ENCODE data around the gene GPRC5B.

Gene GPRC5B

DNA sequence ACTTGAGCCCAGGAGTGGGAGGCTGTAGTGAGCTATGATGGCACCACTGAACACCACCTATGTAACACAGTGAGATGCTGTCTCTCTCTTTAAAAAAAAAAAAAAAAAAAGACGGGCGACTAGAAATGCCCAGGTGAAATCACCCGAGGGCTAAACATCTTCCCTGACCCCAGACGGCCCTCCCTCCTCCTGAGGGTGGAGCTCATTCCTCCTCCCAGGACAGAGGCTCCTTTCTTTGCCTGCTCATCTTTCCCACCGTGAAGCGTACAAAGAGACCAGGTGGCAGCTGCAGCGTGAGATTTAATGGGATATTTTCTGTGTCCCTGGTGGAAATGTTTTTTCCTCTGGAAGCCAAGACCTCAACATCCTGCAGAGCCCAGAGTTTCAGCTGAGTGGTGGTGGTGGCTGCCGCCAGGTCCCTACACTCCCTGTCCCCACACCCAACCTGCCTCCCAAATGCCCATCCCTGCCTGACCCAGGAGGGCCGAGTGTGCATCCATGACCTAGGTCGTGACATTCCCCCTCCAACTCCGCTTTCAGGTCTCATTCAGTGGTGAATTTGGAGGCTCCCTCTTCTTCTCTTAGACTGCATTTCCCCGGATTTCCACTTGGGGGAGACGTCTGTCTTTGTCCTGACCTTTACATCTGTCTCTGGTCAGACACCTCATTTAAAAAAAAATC, 14.4 kb upstream of the GPRC5B start:
- H3K36me3 ChIP-seq (ENCODE audit: control insufficient read depth in 1 of 2, insufficient read depth in 2 of 2, low read length in 2 of 2), result no peaks in the 10 kb centered on the region
- no peak overlapping the region for H3K27ac ChIP-seq (ENCODE audit: low read depth, low read length)
- no peaks in the 10 kb centered on the region for H3K9me3 ChIP-seq (ENCODE audit: control insufficient read depth in 1 of 2, low read length in 2 of 2)
- no peak overlapping the region for H3K9ac ChIP-seq (ENCODE audit: low read depth in 1 of 2, low read length in 2 of 2)
- H3K4me1 ChIP-seq (ENCODE audit: control insufficient read depth in 1 of 2, insufficient read depth in 2 of 2, low read length in 2 of 2), result no peaks in the 10 kb centered on the region
- no peak overlapping the region for H3K4me3 ChIP-seq (ENCODE audit: low read depth in 1 of 2, low read length in 2 of 2)
- no peaks in the 10 kb centered on the region for H3K27me3 ChIP-seq (ENCODE audit: control insufficient read depth in 1 of 2, insufficient read depth in 2 of 2, low read length in 2 of 2)

DNA sequence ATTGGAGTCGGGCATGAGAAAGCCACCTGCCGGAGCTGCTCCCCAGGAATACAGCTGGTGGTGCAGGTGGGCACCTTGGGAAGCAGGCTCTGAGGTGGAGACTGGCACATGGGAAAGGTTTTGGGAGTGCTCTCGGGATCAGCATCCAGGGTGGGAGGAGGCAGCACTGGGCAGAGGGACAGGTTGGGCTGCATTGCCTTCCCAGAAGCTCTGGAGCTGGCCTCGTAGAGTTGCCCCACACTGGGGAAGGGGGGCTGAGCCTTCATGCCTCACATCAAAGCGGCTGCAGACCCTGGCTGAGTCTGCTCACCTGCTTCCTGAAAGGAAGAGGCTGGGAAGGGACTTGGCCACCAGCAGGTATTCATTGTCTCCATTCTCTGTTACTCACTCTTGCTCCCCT, 13.5 kb upstream of the GPRC5B start:
- H3K27me3 ChIP-seq (ENCODE audit: control insufficient read depth in 1 of 2, insufficient read depth in 2 of 2, low read length in 2 of 2), result no peaks in the 10 kb centered on the region
- no peaks in the 10 kb centered on the region for H3K9me3 ChIP-seq (ENCODE audit: control insufficient read depth in 1 of 2, low read length in 2 of 2)
- H3K27ac ChIP-seq (ENCODE audit: low read depth, low read length), result no peak overlapping the region
- no peak overlapping the region for H3K4me3 ChIP-seq (ENCODE audit: low read depth in 1 of 2, low read length in 2 of 2)
- no peak overlapping the region for H3K9ac ChIP-seq (ENCODE audit: low read depth in 1 of 2, low read length in 2 of 2)
- H3K4me1 ChIP-seq (ENCODE audit: control insufficient read depth in 1 of 2, insufficient read depth in 2 of 2, low read length in 2 of 2), result no peaks in the 10 kb centered on the region
- no peaks in the 10 kb centered on the region for H3K36me3 ChIP-seq (ENCODE audit: control insufficient read depth in 1 of 2, insufficient read depth in 2 of 2, low read length in 2 of 2)

DNA sequence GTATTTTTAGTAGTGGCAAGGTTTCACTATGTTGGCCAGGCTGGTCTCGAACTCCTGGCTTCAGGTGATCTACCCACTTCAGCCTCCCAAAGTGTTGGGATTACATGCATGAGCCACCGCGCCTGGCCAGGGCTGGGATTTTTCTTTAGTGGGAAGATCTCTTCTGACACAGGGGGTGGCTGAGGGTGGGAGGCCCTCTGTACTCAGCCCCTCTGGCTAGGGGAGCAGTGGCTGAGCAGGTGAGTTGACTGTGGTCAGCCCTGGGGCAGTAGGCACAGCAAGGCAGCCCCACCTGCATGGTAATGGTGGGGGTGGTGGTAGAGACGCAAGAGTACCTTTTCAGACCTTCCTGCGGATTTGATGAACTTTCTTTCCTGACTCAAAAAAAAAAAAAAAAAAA, 12.3 kb upstream of the GPRC5B start:
- no peaks in the 10 kb centered on the region for H3K9me3 ChIP-seq (ENCODE audit: control insufficient read depth in 1 of 2, low read length in 2 of 2)
- H3K4me1 ChIP-seq (ENCODE audit: control insufficient read depth in 1 of 2, insufficient read depth in 2 of 2, low read length in 2 of 2), result no peaks in the 10 kb centered on the region
- H3K27me3 ChIP-seq (ENCODE audit: control insufficient read depth in 1 of 2, insufficient read depth in 2 of 2, low read length in 2 of 2), result peaks cover 0 to 4% of the 10 kb centered on the region in 2 donors
- no peak overlapping the region for H3K9ac ChIP-seq (ENCODE audit: low read depth in 1 of 2, low read length in 2 of 2)
- no peak overlapping the region for H3K4me3 ChIP-seq (ENCODE audit: low read depth in 1 of 2, low read length in 2 of 2)
- no peaks in the 10 kb centered on the region for H3K36me3 ChIP-seq (ENCODE audit: control insufficient read depth in 1 of 2, insufficient read depth in 2 of 2, low read length in 2 of 2)
- no peak overlapping the region for H3K27ac ChIP-seq (ENCODE audit: low read depth, low read length)

DNA sequence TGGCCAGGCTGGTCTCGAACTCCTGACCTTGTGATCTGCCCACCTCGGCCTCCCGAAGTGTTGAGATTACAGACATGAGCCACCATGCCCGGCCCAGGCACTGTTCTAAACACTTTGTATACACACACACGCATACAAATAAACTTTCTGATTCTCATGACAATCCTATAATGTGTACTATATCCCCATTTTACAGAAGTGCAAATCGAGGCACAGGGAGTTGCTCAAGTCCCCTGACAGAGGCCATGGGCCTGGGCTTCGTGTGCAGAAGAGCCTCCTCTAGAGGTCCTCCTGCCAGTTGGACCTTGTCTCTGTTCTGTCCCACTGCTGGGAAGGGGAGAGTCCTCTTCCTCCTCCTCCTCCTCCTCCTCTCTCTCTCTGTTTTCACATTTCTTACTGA, 9.9 kb upstream of the GPRC5B start:
- H3K27ac ChIP-seq (ENCODE audit: low read depth, low read length), result no peak overlapping the region
- no peak overlapping the region for H3K9ac ChIP-seq (ENCODE audit: low read depth in 1 of 2, low read length in 2 of 2)
- H3K36me3 ChIP-seq (ENCODE audit: control insufficient read depth in 1 of 2, insufficient read depth in 2 of 2, low read length in 2 of 2), result no peaks in the 10 kb centered on the region
- no peaks in the 10 kb centered on the region for H3K4me1 ChIP-seq (ENCODE audit: control insufficient read depth in 1 of 2, insufficient read depth in 2 of 2, low read length in 2 of 2)
- H3K9me3 ChIP-seq (ENCODE audit: control insufficient read depth in 1 of 2, low read length in 2 of 2), result no peaks in the 10 kb centered on the region
- H3K4me3 ChIP-seq (ENCODE audit: low read depth in 1 of 2, low read length in 2 of 2), result no peak overlapping the region
- peaks cover 0 to 4% of the 10 kb centered on the region in 2 donors for H3K27me3 ChIP-seq (ENCODE audit: control insufficient read depth in 1 of 2, insufficient read depth in 2 of 2, low read length in 2 of 2)

DNA sequence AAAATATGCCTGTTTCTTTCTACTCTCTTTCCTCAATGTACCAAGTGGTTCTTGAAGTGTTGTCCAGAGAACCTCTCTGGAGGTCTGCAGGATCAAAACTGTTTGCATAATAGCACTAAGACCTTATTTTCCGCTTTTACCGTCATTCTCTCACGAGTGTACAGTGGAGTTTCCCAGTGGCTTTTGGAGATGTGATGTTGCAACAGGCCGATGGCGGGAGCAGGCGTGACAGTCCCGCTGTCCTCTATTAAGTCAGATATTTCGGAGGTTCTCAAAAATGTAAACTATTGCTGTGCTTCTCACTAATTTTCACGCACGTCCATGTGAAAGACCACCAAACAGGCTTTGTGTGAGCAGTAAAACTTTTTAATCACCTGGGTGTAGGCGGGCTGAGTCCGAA, 8.3 kb upstream of the GPRC5B start:
- peaks cover 0 to 4% of the 10 kb centered on the region in 2 donors for H3K27me3 ChIP-seq (ENCODE audit: control insufficient read depth in 1 of 2, insufficient read depth in 2 of 2, low read length in 2 of 2)
- no peaks in the 10 kb centered on the region for H3K36me3 ChIP-seq (ENCODE audit: control insufficient read depth in 1 of 2, insufficient read depth in 2 of 2, low read length in 2 of 2)
- no peak overlapping the region for H3K4me3 ChIP-seq (ENCODE audit: low read depth in 1 of 2, low read length in 2 of 2)
- no peaks in the 10 kb centered on the region for H3K4me1 ChIP-seq (ENCODE audit: control insufficient read depth in 1 of 2, insufficient read depth in 2 of 2, low read length in 2 of 2)
- H3K27ac ChIP-seq (ENCODE audit: low read depth, low read length), result no peak overlapping the region
- no peaks in the 10 kb centered on the region for H3K9me3 ChIP-seq (ENCODE audit: control insufficient read depth in 1 of 2, low read length in 2 of 2)
- H3K9ac ChIP-seq (ENCODE audit: low read depth in 1 of 2, low read length in 2 of 2), result no peak overlapping the region

DNA sequence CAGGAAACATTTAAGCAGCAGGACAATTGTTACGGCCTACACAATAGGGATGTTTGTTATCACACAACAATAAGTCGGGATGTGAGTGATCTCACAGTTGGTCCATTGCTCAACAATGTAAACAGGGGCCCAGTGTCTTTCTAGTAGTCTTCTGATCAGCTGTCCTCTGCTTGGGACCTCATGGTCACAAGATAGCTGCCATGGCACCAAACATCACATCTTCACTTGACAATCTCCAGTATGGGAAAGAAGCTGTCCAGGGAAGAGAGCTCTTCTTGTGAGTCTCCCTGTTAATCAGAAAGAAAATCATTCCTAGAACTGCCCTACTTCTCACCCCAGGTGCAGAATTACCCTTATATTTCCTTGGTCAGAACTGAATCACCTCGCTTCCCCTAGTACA, 6.3 kb upstream of the GPRC5B start:
- no peak overlapping the region for H3K9ac ChIP-seq (ENCODE audit: low read depth in 1 of 2, low read length in 2 of 2)
- no peak overlapping the region for H3K4me3 ChIP-seq (ENCODE audit: low read depth in 1 of 2, low read length in 2 of 2)
- no peak overlapping the region for H3K27ac ChIP-seq (ENCODE audit: low read depth, low read length)
- no peaks in the 10 kb centered on the region for H3K36me3 ChIP-seq (ENCODE audit: control insufficient read depth in 1 of 2, insufficient read depth in 2 of 2, low read length in 2 of 2)
- H3K9me3 ChIP-seq (ENCODE audit: control insufficient read depth in 1 of 2, low read length in 2 of 2), result no peaks in the 10 kb centered on the region
- H3K4me1 ChIP-seq (ENCODE audit: control insufficient read depth in 1 of 2, insufficient read depth in 2 of 2, low read length in 2 of 2), result peaks cover 3 to 6% of the 10 kb centered on the region in 2 donors
- peaks cover 2 to 4% of the 10 kb centered on the region in 2 donors for H3K27me3 ChIP-seq (ENCODE audit: control insufficient read depth in 1 of 2, insufficient read depth in 2 of 2, low read length in 2 of 2)

DNA sequence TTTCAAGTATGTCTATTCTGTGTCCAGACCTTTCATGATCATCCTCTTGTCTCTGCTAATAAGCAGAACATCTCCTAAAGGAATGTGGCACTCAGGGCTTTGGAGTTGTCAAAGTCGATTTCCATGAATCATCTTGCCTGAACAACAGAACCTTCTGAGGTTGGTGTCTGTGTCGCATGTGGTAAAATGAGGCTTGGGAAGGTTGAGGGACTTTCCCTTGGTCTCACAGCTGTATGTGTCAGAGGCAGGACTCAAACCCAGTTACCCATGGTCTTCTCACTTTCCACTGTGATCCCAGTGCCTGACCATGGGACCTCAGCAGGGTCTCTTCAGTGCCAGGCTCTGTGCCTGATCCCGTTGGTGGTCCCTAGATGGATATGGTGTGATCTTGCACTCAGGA, 4.2 kb upstream of the GPRC5B start:
- Histone ChIP-seq H3K27me3 (ENCODE audit: control insufficient read depth in 1 of 2, insufficient read depth in 2 of 2, low read length in 2 of 2) (peaks cover 4 to 11% of the 10 kb centered on the region in 2 donors), H3K4me1 (ENCODE audit: control insufficient read depth in 1 of 2, insufficient read depth in 2 of 2, low read length in 2 of 2) (peaks cover 12 to 16% of the 10 kb centered on the region in 2 donors), H3K27ac (ENCODE audit: low read depth, low read length) (no peak overlapping the region)

DNA sequence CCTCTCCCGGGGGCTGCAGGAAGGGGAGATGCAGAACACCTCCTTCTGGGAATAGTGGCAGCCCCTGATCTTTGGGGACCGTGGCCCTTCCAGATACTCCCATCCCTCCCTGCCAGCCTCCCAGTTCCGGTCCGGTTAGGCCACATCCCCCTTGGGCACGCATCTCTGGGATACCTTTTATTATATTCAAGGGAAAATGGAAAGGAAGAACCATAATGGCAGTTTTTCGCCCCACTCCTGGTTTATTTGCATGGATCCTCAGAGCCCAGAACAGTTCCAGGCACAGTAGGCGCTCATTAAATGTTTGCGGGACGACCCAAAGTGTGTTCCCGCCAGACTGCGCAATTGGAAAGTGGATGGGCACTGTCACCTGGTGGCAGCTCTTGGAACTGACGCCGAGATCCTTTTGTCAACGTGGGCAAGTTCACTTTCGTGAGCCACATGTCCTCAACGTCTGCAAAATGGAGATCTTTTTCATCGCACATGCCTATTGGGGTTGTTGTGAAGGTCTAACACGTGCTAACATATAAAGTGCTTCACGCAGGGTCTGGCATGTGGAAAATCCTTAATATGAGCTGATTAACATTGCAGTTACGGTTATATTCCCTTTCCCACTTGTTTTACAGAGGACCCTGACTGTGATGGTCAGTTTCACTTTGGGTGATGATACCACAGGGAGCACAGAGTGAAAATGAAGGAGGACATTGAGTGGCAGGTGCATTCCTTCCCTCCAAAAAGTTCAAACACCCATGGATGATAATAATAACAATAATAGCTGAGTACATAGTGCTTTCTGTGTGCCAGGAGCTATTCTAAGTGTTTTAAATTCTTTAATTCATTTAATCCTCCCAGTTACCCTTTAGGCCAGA, 1.7 kb upstream of the GPRC5B start:
- Histone ChIP-seq H3K27me3 (ENCODE audit: control insufficient read depth in 1 of 2, insufficient read depth in 2 of 2, low read length in 2 of 2) (peaks cover 4 to 11% of the 10 kb centered on the region in 2 donors), H3K36me3 (ENCODE audit: control insufficient read depth in 1 of 2, insufficient read depth in 2 of 2, low read length in 2 of 2) (no peaks in the 10 kb centered on the region), H3K4me3 (ENCODE audit: low read depth in 1 of 2, low read length in 2 of 2) (peak overlapping the region; percentile 66 to 79), H3K9ac (ENCODE audit: low read depth in 1 of 2, low read length in 2 of 2) (peak overlapping the region in 1 of 2 donors; percentile 41), H3K9me3 (ENCODE audit: control insufficient read depth in 1 of 2, low read length in 2 of 2) (no peaks in the 10 kb centered on the region), H3K4me1 (ENCODE audit: control insufficient read depth in 1 of 2, insufficient read depth in 2 of 2, low read length in 2 of 2) (peaks cover 16 to 18% of the 10 kb centered on the region in 2 donors), H3K27ac (ENCODE audit: low read depth, low read length) (no peak overlapping the region)

More for the DNA sequence above, 4.2 kb upstream of the GPRC5B start:
- Histone ChIP-seq H3K9me3 (ENCODE audit: control insufficient read depth in 1 of 2, low read length in 2 of 2) (no peaks in the 10 kb centered on the region), H3K9ac (ENCODE audit: low read depth in 1 of 2, low read length in 2 of 2) (no peak overlapping the region), H3K36me3 (ENCODE audit: control insufficient read depth in 1 of 2, insufficient read depth in 2 of 2, low read length in 2 of 2) (no peaks in the 10 kb centered on the region), H3K4me3 (ENCODE audit: low read depth in 1 of 2, low read length in 2 of 2) (no peak overlapping the region)

DNA sequence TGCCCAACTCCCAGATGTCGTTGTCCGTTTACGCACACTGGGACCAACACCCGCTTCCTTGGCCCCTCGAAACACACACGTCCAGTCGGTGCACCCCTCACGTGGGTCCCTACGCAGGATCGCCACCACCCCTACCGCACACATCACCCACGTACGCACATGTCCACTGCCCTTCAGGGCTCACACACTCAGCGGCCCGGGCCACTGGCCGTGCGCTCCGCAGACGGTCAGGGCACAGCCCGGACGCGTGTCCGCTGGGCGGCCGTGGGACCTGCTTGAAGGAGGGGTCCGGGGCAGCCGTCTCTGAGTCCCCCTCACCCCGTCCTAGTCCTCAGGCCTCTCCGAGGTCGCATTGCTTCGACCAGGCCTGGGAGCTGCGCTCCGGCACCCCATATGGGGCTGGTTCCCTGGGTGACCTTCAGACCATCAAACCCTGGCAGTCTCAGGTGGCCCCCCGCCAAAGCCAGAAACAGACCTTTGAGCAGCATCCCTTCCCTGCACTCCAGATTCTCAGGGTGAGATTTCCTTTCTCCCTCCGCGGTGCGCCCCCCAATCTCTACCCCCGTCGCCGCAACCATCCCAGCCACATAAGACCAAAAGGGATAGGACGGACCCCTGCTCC, 914 bp upstream of the GPRC5B start:
- H3K36me3 ChIP-seq (ENCODE audit: control insufficient read depth in 1 of 2, insufficient read depth in 2 of 2, low read length in 2 of 2), result no peaks in the 10 kb centered on the region
- H3K9ac ChIP-seq (ENCODE audit: low read depth in 1 of 2, low read length in 2 of 2), result peak overlapping the region; percentile 52 to 54
- peaks cover 16 to 18% of the 10 kb centered on the region in 2 donors for H3K4me1 ChIP-seq (ENCODE audit: control insufficient read depth in 1 of 2, insufficient read depth in 2 of 2, low read length in 2 of 2)
- peaks cover 4 to 11% of the 10 kb centered on the region in 2 donors for H3K27me3 ChIP-seq (ENCODE audit: control insufficient read depth in 1 of 2, insufficient read depth in 2 of 2, low read length in 2 of 2)
- no peak overlapping the region for H3K27ac ChIP-seq (ENCODE audit: low read depth, low read length)
- peak overlapping the region; percentile 66 to 79 for H3K4me3 ChIP-seq (ENCODE audit: low read depth in 1 of 2, low read length in 2 of 2)
- H3K9me3 ChIP-seq (ENCODE audit: control insufficient read depth in 1 of 2, low read length in 2 of 2), result no peaks in the 10 kb centered on the region

DNA sequence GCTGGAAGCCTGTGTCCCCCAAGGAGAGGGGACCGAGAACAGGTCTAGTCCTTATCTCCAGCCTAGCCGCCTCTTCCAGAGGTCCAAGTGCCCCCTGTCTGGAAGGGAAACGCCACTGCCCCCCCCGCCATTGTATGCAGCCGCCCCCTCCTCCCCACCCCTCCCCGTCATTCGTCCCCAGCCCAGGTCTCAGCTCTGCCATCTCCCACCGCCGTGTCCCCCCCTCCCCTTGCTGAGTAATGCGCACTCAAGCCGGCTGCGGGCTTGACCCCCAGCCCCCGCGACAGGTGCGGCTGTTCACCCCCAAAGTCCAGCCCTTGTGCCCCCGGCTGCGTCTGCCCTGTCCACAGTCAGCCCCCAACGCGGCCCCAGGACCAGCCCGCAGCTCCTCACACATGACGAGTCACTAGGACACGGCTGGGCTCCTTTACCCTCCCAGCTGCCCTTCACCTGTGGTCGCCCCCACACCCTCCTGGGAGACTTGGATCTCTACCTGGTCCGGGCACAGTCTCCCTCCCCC, 622 bp downstream of the GPRC5B start:
- H3K27ac ChIP-seq (ENCODE audit: low read depth, low read length), result peak overlapping the region; percentile 7
- H3K9ac ChIP-seq (ENCODE audit: low read depth in 1 of 2, low read length in 2 of 2), result peak overlapping the region in 1 of 2 donors; percentile 26
- H3K36me3 ChIP-seq (ENCODE audit: control insufficient read depth in 1 of 2, insufficient read depth in 2 of 2, low read length in 2 of 2), result no peaks in the 10 kb centered on the region
- H3K9me3 ChIP-seq (ENCODE audit: control insufficient read depth in 1 of 2, low read length in 2 of 2), result no peaks in the 10 kb centered on the region
- peaks cover 16 to 18% of the 10 kb centered on the region in 2 donors for H3K4me1 ChIP-seq (ENCODE audit: control insufficient read depth in 1 of 2, insufficient read depth in 2 of 2, low read length in 2 of 2)
- H3K4me3 ChIP-seq (ENCODE audit: low read depth in 1 of 2, low read length in 2 of 2), result peak overlapping the region; percentile 65 to 73
- H3K27me3 ChIP-seq (ENCODE audit: control insufficient read depth in 1 of 2, insufficient read depth in 2 of 2, low read length in 2 of 2), result peaks cover 4 to 11% of the 10 kb centered on the region in 2 donors

All from duodenal mucosa (tissue), 2 donors.